Endometrium (tissue), 2 donors: Measurements from ENCODE around the gene VN1R5.
"Not testable (repeated sequence)": the region's sequence is repeated elsewhere in the genome, so short reads cannot be mapped to it uniquely, and the experiment has no call there.

ENCODE experiments used
- FAIRE-seq: peaks from 2 replicates; lab custom pipeline; 2012; peaks lifted over from hg19 to GRCh38; lab: Jason Lieb, UNC
- donor health status: control.
- donor health status: control.

The VN1R5 gene

DNA sequence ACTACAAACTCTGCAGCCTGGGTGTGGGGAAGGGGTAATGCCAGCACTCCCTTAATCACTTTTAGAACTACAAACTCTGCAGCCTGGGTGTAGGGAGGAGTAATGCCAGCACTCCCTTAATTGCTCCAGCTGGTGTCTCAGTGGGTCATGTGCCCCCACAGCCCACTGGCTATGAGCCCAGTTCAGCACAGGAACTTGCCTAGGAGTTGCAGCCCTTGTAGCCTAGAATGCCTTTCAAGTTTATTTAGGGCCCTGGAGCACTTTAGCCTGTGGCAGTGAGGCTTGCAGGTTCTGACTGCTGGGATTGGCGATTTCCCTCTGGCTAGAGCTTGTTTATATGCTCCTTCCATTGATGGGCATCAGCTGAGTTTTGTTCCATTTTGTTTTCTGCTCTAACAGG lies 17.1 kb downstream of the VN1R5 start:
- no peak for FAIRE-seq

DNA sequence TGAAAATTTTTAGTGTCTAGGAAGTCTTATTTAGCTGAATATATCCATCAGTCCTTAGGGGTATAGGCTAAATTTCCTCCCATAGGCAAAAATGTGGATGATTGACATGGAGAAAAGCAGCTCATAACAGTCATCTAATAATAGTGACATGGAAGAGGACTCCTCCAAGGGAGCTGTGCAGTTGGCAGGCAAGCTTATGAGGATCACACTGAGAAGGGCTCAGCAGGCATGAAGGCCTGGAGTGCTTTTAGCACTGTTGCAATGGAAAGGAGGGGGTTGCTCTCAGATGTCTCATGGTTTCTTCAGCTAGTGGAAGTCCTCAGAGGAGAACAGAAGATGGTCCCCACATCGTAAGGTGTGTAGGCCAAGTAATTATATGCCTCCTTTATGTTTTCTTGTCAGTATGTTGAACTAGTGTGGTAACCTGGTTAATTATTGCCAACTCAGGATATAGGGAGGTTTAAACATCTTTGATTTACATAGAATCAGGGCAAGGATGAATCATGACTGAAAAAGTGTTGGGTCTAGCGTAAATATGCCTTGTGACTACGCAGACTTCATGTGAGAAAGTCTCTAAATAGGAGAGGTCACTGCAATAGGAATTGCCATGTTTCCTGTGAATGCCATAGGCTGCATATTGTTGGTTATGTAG lies 18.9 kb downstream of the VN1R5 start:
- FAIRE-seq: no peak

DNA sequence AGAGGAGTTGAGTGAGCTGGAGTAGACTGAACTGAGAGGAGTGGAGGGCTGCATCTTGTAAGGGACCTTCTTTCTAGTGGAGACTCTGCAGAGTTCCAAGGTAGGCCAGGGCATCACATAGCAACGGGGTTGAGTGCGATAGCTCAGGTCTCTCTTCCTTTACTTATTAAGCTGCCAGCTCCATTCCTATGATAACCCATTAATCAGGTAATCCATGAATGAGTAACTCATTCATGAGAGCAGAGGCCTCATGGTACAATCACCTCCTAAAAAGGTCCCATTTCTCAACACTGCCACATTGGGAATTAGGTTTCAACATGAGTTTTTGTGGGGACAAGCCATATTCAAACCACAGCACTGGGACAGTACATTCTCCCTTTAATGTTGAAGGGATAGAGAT lies 21.3 kb downstream of the VN1R5 start:
- no peak for FAIRE-seq

DNA sequence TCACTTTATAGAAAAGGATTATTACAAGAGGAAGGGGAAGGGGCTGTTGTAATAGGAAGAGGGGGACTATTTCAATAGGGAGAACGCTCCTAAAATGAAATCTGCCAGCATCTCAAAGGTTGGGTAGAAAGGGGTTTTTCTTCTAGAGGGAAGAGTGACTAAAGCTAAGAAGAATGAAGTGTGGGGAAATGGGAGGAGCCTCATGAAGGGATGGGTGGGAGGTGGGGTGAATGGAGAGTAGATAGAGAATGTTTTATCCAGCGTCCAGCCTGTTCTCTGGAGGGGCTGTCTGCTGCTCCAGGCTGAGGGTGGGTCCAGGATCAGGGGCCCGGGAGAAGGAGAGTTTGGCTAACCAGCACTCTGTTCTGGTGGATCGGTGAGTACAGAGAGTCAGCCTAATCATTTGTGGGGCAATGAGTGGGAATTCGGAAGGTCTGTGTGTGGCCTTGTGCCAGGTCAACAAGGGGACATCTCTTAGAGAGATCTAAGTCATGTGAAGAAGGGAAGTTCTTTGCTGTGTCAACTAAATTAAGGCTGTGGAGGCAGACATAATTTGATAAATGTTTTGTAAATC lies 25.2 kb downstream of the VN1R5 start:
- FAIRE-seq: no peak

DNA sequence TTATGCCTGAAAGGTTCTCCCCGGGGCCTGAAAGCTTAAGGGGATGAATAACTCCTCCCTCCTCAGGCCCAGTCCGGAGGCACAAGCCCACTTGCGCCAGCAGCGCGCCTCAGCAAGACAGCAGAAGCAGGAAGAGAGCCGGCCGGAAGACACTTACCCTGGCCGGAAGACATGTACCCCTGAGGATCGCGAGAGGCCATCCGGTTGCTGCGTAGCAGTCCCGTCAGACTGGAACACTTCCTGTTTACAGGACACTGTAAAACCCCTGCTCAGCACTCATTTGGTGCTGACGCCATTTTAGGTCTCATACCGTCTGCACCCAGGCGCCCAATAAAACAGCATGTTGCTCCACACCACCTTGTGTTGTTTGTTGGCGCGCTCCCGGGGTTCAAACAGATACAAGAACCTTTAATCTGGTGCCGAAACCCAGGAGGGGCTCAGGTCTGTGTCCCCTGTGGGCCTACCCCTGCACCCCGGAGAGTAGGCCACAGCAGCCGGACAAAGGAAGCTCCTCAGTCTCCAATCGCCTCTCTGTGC lies 30.3 kb downstream of the VN1R5 start:
- no peak for FAIRE-seq

DNA sequence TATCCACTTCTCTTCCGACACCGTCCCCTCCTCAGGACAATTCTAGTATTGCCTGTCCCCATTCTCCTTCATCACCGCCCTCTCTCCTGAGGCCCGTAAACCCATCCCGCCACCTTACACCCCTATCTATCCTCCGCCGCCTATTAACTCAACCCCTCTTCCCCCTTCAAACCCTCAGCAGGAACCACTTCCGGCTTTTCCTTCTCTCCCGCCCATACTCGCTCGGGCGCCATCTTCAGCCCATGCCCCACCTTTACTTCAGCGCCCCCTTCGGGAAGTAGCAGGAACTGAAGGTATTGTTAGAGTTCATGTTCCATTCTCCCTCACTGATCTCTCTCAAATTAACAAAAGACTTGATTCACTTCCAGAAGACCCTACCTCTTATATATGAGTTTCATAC lies 31.6 kb downstream of the VN1R5 start:
- no peak for FAIRE-seq

DNA sequence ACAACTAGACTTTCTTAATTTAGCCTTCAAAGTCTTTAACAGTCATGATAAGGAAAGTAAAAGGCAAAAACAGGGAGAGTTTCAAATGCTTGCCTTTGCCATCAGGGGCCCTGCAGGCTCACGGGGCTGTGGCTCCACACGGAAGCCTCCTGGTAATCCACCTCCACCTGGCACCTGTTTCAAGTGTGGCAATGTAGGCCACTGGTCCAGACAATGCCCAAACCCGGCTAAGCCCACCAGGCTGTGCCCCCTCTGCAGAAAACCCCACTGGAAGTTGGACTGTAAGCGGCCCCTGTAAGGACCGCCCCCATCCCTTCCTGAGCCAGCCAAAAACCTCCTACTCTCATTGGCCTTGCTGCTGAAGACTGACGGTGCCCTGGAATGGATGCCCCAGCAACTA lies 32.5 kb downstream of the VN1R5 start:
- no peak for FAIRE-seq

DNA sequence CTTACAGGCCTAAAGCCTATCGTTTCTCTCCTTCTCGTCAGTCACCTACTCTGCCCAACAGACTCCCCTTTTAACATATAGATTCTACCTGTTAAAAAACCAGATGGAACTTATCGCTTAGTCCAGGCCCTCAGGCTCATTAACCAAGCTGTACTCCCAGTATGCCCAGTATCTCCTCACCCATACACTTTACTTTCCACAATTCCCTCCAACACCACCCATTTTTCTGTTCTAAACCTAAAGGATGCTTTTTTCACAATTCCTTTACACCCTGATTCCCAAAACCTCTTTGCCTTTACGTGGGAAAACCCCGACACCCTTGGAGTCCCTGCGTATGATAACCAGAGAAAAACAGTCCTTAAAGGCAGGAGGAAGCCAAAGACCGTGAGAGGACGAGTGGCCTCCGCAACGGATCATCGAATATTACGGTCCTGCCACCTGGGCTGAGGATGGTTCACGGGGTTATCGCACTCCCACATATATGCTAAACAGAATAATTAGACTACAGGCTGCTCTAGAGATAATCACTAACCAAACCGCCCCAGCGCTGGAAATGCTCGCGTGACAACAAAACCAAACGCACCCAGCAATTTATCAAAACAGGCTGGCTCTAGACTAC lies 33.5 kb downstream of the VN1R5 start:
- FAIRE-seq: not testable (repeated sequence)

DNA sequence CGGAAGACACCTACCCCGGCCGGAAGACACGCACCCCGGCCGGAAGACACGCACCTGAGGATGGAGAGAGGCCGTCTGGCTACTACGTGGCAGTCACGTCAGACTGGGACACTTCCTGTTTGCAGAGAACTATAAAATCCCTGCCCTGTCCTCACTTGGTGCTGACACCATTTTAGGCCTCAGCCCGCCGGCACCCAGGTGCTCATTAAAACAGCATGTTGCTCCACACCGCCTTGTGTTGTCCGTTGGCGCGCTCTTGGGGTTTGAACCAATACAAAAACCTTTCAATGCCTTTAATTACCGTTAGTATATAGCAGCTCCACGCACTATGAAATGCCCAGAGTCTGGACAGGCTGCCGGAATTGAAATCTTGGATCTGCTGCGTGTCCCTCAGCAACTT lies 34.7 kb downstream of the VN1R5 start:
- FAIRE-seq: no peak

DNA sequence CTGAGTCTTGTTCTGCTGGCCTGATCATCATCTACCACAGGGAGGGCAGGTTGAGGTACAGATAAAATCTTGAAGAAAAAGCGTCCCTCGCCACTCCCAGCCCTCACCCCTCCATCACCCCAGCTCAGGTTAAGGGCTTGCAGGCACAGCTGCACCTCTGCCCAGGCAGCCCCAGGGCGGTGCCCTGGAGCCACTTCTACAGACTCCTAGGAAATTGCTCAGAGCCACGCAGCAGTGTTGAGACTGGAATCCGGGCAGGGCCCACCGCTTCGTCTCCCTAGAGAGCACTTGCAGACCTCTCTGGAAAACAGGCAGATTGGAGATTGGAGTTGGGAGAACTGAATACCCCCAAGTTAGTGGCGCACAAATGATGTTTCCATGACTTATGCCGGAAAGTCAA lies 35.3 kb downstream of the VN1R5 start:
- no peak for FAIRE-seq

DNA sequence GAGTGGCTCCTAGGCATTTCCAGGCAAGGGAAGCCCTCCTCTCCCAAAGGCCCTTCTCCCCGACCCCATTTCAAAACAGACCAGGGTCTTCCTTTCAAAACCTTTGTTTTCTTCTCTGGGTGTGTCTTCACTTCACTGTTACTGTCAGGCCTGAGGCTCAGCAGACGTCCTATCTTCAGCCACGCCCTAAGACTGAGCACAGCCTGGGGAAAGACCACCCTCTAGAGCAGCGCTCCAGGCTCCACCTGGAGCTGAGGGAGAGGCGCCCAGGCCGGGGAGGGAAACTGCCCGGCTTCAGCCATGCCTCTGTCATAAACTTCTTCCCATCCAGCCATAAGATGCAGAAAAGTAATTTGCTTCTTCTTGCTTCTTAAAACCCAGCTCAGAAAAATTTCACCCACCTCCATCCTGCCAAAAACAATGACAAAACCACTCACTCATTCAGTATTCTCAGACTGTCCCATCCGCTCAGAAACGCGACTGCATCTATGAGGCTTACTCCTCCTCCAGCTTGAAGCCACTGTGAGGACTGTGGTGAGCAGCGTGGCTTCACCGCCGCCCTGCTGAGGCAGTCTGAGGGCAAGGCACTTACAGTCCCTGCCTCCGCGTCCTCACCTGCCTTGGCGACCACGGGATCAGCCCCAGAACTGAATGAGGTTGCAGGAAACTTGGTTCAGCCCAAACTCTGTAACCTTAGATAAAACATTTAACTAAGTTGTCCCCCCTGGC lies 36.1 kb downstream of the VN1R5 start:
- no peak for FAIRE-seq

DNA sequence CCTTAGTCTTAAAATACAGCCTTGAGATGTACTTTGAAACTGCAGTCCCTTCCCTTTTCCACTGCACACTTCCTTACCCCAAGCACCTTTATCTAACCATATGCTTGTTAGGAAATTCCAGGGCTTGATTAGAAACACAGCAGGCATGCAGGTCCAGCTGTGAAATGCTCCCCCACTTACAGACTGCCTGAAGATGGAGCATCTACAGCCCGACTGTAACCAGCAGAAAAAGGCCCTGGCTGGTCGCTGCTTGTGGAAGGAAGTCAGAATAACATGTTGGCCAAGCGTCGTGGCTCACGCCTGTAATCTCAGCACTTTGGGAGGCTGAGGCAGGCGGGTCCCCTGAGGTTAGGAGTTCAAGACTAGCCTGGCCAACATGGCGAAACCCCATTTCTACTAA lies 37.2 kb downstream of the VN1R5 start:
- FAIRE-seq: no peak

DNA sequence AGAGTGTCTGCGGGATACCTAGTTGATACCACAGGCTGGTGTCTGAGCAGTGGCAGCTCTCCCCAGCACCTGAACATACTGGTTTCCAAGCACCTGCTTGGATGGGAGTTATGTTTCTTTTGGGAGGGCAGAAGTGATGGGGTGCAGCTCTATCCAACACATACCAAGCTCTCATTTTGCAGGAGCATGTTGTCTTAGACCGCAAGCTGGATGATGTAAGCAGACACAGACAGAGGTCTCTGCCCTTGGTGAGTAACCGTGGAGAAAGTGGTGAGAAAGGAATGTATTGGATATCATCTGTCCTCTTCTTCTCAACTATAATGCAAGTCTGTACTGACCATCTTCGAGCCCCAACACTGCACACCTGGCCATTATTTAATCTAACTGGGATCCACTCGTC lies 38.4 kb downstream of the VN1R5 start:
- no peak for FAIRE-seq

DNA sequence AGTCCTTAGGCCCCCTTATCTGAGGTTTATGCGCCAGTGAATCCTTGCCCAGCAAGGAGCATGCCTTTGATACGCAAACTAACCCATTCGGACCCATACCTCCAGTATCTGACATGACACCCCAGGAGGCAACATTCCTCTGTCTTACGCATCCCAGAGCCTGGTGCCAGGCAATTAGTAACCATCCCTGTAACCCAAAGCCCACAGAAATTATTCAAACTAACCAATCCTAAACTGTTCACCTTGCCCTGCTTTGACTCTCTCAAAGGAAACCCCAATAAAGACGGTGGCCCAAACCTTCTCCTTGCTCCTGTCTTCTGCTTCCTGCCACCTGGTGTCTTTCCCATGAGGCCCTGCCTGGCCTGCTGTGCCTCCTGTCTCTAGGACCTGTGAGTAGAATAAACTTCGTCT lies 39.4 kb downstream of the VN1R5 start:
- no peak for FAIRE-seq

DNA sequence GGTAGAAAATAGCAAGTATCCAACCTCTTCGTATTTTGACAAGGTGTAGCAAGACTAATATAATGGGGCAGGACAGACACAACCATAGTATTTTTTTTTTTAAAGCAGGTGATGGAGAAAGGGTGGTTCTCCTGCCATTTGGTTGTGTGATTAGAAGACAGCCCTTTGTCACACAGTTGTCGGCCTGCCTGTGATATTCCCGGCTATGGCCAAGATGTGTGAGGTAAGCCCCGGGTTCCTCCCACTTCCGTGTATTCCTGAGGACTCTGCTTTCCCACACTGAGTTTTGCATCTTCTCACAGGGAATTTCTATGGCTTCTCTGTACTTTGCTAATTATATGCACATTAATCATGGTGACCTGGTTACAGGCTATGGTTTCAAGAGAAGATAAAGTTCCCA lies 39.9 kb downstream of the VN1R5 start:
- FAIRE-seq: no peak

DNA sequence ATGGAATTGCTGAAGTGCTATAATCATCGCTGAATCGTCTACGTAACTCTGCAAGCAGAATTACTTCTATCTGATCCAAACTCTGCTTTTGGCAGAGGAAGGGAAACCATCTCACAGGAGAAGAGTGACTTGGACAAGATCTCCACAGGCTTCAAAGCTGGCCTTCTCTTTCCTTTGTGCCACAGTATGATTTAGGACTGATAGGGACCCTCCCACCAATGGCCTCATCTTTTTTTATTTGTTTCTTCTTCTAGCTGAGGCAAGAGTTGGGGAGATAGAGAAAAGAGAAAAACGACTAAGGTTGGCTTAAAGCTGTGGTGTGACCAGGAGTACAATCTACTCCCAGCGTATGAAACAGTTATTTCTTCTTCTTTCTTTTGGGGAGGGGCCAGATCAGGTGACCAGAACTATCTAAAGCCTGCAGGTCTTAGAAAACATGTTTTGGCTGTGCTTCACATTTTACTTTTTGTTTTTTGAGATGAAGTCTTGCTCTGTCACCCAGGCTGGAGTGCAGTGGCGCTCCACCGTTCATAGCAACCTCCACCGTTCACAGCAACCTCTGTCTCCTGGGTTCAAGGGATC lies 40.8 kb downstream of the VN1R5 start:
- FAIRE-seq: no peak

DNA sequence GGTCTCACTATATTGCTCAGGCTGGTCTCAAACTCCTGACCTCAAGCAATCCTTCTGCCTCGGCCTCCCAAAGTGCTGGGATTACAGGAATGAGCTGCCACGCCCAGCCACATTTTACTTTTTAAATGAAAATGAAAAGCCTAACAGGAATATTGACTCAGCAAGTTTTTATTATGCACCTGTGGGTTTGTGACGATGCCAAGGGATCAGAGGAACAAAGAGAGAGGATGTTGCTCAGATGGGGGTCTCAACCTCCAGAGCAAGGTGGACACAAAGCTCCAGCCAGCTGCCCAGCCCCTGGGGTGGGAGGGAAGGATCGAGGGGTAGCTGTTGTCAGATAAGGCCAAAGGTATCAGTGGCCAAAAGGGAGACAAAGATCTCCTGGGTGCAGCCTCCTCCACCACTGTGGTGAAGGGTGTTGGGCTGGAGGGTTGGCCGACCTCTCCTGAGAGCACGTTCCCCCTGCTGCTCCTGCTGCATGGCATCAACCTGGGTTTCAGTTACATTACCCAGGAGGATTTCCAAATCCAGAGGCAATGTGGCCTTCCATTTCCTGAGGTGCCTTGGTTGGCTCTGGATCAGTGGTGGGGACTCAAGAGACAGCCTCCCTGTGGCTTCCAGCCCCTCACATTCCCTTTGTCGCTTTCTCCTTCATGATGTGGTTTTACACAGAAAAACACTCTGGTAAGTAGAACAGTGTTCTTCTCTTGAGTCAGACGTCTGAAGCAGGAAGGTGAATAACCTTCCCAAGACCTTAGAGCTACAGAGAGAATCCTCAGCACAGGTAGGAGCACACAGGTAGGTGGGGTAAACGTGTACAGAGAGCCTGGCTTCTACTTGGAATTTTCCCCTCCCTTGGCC lies 41.6 kb downstream of the VN1R5 start:
- no peak for FAIRE-seq

DNA sequence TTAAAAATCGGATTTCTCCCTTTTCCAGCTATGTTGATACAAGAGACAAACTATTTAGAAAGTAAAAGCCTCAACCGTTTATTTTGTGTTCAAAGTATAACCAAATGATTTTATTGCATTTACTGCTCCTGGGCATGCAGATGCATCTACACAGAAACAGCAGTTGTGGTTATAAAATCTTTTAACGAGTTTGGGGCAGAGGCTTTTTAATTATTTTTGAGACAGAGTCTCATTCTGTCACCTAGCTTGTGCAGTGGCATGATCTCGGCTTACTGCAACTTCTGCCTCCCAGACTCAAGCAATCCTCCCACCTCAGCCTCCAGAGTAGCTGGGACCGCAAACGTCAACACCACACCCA lies 42.2 kb downstream of the VN1R5 start:
- no peak for FAIRE-seq

DNA sequence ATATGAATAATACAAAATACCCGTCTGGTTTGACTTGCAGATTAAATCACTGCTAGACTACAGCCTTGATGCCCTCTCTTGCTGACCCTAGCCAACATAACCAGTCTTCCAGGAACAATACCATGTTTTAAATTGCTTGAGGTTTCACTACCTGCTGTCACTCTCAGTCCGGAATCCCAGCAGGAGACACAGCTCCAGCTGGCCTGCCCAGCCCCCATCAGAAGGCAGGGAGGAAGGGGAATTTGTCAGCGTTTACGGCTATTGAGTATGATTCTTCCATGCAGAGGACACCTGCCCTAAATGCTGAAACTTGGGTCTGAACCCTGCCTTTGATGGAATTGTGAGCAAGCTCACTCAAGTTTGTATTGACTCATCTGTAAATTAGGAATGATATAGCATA lies 42.8 kb downstream of the VN1R5 start:
- FAIRE-seq: no peak

DNA sequence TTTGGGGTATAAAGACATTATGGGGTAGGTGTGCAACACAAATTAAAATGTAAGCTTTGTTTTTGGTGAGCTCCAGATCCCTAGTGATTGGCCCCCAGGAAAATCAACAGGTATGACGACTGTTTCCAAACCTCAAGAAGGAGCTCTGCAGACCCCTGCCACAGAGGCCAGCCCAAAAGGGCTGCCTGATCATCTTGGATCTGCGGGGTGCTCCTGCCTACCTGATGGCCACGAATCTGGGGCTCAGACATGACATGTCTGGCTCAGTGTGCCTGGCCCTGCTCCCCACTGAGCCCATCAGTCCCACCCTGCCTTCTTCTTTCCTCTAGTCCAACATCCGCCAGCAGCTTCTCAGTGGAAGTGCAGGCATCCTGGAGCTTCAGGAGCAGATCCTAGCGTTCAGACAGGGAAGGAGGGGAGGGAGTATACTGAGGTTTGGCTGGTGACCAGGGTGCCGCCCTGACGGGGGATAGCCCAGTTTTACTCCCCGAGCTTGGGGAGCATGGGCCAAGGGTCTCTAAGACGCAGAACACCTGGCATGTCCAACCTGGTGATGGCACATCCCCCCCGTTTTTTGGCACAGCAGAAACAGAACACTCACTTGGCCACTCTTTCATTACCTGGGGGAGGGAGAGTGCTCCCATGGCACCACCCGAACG lies 44.0 kb downstream of the VN1R5 start:
- FAIRE-seq: no peak

DNA sequence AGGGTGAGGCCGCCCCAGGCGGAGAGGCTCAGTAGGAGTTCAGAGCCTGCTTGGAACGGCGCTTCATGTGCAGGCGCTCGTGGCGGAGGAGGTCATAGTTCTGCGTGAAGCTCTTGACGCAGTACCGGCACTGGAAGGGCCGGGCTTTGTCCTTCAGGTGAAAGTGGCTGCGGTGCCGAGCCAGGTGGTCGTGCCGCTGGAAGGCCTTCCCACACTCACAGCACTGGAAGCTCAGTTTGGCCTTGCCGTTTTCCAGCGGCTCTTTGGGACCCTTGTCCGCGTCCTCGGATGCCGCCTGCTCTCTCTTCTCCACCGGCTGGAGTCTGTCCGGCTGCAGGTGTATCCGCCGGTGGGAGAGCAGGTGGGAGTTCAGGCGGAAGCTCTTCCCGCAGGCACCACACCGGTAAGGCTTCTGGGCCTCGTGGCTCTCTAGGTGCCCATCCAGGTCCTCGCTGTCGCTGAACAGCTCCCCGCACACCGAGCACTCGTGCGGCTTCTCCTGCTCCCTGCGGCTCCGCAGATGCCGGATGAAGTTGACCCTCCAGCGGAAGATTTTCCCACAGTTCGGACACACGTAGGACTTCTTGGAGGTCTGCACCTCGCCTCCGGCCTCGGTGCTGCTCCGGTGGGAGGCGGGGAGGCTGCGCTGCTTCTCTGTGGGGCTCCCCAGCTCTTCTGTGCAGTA lies 44.8 kb downstream of the VN1R5 start:
- FAIRE-seq: no peak
